ENCODE results near the gene IFT25. TPM values are rescaled to one million over a fixed set of nuclear protein-coding genes. Genes with fewer than 3 reads are reported as not detected.

IFT25 gene
- total RNA-seq, 1 donor from 2014 or later = 27.7 TPM

DNA sequence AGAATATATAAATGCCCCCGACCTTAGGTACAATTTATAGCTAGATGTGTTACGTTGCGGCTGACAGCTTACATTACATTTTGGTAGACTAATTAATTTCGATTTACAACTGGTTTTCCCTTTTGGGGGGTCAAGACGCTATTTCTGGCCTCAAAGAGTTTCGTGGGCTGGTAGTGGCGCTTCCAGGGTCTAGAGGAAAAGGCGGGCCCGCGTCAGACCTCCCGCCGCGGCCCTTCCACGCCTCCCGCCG lies 391 bp downstream of the IFT25 start:
- H3K9me3 Mint-ChIP-seq (ENCODE audit: unreplicated experiment) = no peaks in the 10 kb centered on the region
- H3K27ac Mint-ChIP-seq (ENCODE audit: unreplicated experiment) = no peak overlapping the region
- H3K36me3 Mint-ChIP-seq (ENCODE audit: low read depth, unreplicated experiment) = peaks cover 10% of the 10 kb centered on the region
- TF ChIP-seq, protein P1, sequence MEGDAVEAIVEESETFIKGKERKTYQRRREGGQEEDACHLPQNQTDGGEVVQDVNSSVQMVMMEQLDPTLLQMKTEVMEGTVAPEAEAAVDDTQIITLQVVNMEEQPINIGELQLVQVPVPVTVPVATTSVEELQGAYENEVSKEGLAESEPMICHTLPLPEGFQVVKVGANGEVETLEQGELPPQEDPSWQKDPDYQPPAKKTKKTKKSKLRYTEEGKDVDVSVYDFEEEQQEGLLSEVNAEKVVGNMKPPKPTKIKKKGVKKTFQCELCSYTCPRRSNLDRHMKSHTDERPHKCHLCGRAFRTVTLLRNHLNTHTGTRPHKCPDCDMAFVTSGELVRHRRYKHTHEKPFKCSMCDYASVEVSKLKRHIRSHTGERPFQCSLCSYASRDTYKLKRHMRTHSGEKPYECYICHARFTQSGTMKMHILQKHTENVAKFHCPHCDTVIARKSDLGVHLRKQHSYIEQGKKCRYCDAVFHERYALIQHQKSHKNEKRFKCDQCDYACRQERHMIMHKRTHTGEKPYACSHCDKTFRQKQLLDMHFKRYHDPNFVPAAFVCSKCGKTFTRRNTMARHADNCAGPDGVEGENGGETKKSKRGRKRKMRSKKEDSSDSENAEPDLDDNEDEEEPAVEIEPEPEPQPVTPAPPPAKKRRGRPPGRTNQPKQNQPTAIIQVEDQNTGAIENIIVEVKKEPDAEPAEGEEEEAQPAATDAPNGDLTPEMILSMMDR (IDR thresholded peaks at IDR 0.05; ENCODE audit: unreplicated experiment) = no peak
- H3K4me3 Mint-ChIP-seq (ENCODE audit: unreplicated experiment) = peak overlapping the region; percentile 95
- peaks cover 24% of the 10 kb centered on the region for H3K4me1 Mint-ChIP-seq (ENCODE audit: unreplicated experiment)
- DNase-seq (ENCODE audit: low spot score) = no peak
- peaks cover 10% of the 10 kb centered on the region for H3K27me3 Mint-ChIP-seq (ENCODE audit: unreplicated experiment)

GRCh38 chr1:53944469-53945182 lies 873 bp downstream of the IFT25 start:
- H3K4me3 Mint-ChIP-seq (ENCODE audit: unreplicated experiment) = peak overlapping the region; percentile 95
- H3K9me3 Mint-ChIP-seq (ENCODE audit: unreplicated experiment) = no peaks in the 10 kb centered on the region
- peaks cover 24% of the 10 kb centered on the region for H3K4me1 Mint-ChIP-seq (ENCODE audit: unreplicated experiment)
- H3K36me3 Mint-ChIP-seq (ENCODE audit: low read depth, unreplicated experiment) = peaks cover 10% of the 10 kb centered on the region
- DNase-seq (ENCODE audit: low spot score) = no peak
- TF ChIP-seq, protein P1 (IDR thresholded peaks at IDR 0.05; ENCODE audit: unreplicated experiment) = no peak
- H3K27me3 Mint-ChIP-seq (ENCODE audit: unreplicated experiment) = peaks cover 10% of the 10 kb centered on the region
- H3K27ac Mint-ChIP-seq (ENCODE audit: unreplicated experiment) = no peak overlapping the region

DNA sequence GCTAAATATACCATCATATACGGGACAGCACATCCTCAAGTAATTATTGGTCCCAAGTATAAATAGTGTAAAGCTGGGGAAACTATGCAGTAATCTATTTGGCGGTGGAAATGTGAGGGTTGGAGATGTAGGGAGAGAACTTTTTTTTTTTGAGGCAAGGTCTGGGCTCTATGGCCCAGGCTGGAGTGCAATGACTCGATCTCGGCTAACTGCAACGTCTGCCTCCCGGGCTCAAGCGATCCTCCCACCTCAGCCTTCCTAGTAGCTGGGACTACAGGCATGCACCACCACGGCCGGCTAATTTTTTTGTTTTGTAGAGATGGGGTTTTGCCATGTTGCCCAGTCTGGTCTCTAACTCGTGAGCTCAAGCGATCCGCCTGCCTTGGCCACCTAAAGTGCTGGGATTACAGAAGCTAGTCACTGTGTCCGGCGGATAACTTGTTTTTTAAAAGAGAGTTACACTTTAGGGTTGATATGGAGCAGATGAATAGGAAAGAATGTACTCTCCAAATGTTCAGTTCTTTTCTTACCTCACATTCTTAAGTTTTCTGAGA lies 1.9 kb downstream of the IFT25 start:
- peak overlapping the region; percentile 21 for H3K4me3 Mint-ChIP-seq (ENCODE audit: unreplicated experiment)
- H3K9me3 Mint-ChIP-seq (ENCODE audit: unreplicated experiment) = no peaks in the 10 kb centered on the region
- no peak for DNase-seq (ENCODE audit: low spot score)
- H3K27me3 Mint-ChIP-seq (ENCODE audit: unreplicated experiment) = peaks cover 8% of the 10 kb centered on the region
- H3K27ac Mint-ChIP-seq (ENCODE audit: unreplicated experiment) = no peak overlapping the region
- H3K4me1 Mint-ChIP-seq (ENCODE audit: unreplicated experiment) = peaks cover 24% of the 10 kb centered on the region
- H3K36me3 Mint-ChIP-seq (ENCODE audit: low read depth, unreplicated experiment) = peaks cover 10% of the 10 kb centered on the region
- TF ChIP-seq, protein P1 (IDR thresholded peaks at IDR 0.05; ENCODE audit: unreplicated experiment) = no peak

DNA sequence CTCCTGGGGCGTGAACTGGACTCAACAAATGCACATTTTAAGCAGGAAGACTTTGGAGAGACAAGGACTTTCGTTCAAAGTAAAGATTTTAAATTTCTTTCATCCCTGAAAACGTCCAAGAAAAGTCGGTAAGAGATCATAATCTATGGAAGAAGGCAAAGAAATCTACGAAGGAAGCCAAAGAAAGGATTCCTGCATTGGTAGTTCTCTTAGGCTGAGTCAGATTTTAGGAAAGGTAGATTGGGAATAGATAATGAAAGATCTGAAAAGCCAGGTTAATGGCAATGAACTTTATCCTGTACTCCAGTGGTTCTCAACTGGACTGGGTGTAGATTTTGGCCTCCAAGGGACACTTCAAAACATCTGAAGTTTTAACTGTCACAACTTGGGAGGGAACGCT lies 2.4 kb downstream of the IFT25 start:
- H3K4me1 Mint-ChIP-seq (ENCODE audit: unreplicated experiment) = peaks cover 24% of the 10 kb centered on the region
- TF ChIP-seq, protein P1 (IDR thresholded peaks at IDR 0.05; ENCODE audit: unreplicated experiment) = no peak
- no peak overlapping the region for H3K27ac Mint-ChIP-seq (ENCODE audit: unreplicated experiment)
- no peak for DNase-seq (ENCODE audit: low spot score)
- no peak overlapping the region for H3K4me3 Mint-ChIP-seq (ENCODE audit: unreplicated experiment)
- peaks cover 10% of the 10 kb centered on the region for H3K36me3 Mint-ChIP-seq (ENCODE audit: low read depth, unreplicated experiment)
- peaks cover 8% of the 10 kb centered on the region for H3K27me3 Mint-ChIP-seq (ENCODE audit: unreplicated experiment)
- H3K9me3 Mint-ChIP-seq (ENCODE audit: unreplicated experiment) = no peaks in the 10 kb centered on the region

- no peaks in the 10 kb centered on the region for H3K9me3 Mint-ChIP-seq (ENCODE audit: unreplicated experiment)
- H3K27ac Mint-ChIP-seq (ENCODE audit: unreplicated experiment) = no peak overlapping the region
- peaks cover 19% of the 10 kb centered on the region for H3K4me1 Mint-ChIP-seq (ENCODE audit: unreplicated experiment)
- H3K27me3 Mint-ChIP-seq (ENCODE audit: unreplicated experiment) = peaks cover 7% of the 10 kb centered on the region
- H3K36me3 Mint-ChIP-seq (ENCODE audit: low read depth, unreplicated experiment) = peaks cover 10% of the 10 kb centered on the region
- DNase-seq (ENCODE audit: low spot score) = no peak
- no peak overlapping the region for H3K4me3 Mint-ChIP-seq (ENCODE audit: unreplicated experiment)
- TF ChIP-seq, protein P1 (IDR thresholded peaks at IDR 0.05; ENCODE audit: unreplicated experiment) = no peak
Observed at GRCh38 chr1:53942127-53942957, 3.2 kb downstream of the IFT25 start.
